CD4-positive, alpha-beta T cell treated with Interleukin-17A for 4 hours (primary cell): ENCODE measurements around the gene ABCA4.

Experiments
- DNase-seq: peaks from one replicate; pipeline ENCODE4 v3.0.0-alpha.2; 2020; ENCODE audit warnings: mixed read lengths

The ABCA4 gene

GRCh38 chr1:94104127-94104684, 16.7 kb downstream of the ABCA4 start:
- no peak for DNase-seq

- DNase-seq, result no peak
Measured at GRCh38 chr1:94103608-94104007, 17.3 kb downstream of the ABCA4 start.

- no peak for DNase-seq
Measured at GRCh38 chr1:94101613-94102525, 19.1 kb downstream of the ABCA4 start.

- no peak for DNase-seq
Measured at GRCh38 chr1:94100785-94101612, 19.9 kb downstream of the ABCA4 start.

- no peak for DNase-seq
Measured at GRCh38 chr1:94100129-94100784, 20.7 kb downstream of the ABCA4 start.

DNA sequence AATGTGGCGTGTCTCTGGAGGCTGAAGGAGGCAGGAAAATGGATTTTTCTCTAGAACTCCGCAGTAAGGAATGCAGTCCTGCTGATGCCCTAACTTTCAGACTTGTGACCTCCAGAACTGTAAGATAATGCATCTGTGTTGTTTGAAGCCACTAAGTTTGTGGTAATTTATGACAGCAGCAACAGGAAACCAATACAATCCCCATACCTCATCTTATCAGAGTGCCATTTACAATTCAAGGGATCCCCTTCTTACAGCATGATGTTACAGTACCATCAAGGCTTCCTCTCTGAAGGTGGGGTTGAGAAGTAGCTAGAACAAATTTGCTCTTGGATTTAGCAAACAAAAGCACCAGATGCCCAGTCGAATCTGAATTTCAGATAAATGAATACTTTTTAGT, 21.6 kb downstream of the ABCA4 start:
- no peak for DNase-seq

- no peak for DNase-seq
Measured at GRCh38 chr1:94098585-94099111, 22.3 kb downstream of the ABCA4 start.

DNA sequence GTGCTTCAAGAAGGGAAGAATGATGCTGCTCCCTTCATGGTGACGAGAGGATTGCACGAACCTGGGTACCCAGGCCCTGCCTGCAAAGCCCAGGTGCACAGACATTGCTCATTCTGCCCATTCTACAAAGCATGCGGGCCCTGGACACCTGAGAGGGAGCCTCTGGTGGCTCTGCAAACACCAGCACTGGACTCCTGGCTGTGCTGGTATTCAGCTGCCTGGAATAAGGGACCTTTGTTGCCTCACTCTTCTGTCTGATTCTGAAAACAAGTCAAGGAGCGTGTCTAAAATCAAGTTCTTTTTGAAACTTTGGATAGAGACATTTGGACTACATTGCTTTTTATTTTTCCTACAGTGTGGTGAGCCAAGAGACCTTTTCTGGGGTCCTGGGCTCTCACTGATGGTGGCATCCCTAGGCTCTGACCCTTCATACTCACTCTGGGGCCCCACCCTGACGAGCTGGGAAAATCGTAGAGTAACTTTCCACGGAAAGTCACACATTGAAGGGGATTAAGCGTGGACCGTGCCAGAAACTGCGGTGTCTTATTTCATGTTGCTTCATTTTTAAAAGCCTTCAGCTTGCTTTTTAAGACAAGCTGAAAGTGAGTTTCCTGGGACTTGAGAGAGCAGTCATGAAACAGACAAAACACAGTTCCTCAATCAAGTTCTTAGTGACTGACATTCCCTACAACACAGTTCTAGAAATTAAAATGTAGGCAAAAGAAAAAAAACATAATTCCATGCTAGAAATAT, 24.0 kb downstream of the ABCA4 start:
- no peak for DNase-seq

DNA sequence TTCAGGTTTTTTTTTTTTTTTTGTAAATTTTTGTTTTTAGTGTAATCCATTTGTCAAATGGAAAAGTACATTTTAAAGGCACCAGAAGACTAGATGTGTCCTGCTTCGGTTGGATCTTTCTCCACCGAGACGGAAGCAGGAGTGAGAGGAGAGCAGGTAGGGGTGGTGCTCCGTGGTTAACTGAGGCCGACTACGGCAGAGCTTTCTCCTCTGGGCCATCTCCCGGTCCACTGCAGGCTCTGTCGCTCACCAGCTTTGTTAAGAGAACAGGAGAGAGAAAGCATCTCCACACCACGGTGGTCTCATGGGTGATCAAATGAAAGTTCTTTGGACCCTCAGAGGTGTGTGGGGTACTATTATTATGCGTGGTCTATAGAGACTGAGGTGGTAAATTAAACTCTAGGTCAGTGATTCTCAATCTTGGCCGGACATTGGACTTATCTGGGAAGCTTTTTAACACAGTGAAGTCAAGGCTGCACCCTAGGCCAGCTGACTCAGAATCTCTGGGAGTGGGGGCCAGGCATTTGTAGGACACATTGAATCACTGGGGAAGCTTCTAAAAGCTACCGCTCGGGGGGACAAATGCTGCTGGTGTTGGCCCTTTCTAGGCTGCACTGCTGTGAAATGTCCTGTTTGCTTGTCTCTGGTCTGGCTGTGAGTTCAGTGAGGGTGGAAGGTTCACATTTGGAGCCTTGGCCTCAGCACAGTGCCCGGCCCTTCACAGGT, 25.0 kb downstream of the ABCA4 start:
- DNase-seq, result no peak

- no peak for DNase-seq
Measured at GRCh38 chr1:94095112-94095637, 25.8 kb downstream of the ABCA4 start.

- no peak for DNase-seq
Measured at GRCh38 chr1:94094469-94095111, 26.4 kb downstream of the ABCA4 start.

- DNase-seq, result no peak
Measured at GRCh38 chr1:94093996-94094395, 27.0 kb downstream of the ABCA4 start.

DNA sequence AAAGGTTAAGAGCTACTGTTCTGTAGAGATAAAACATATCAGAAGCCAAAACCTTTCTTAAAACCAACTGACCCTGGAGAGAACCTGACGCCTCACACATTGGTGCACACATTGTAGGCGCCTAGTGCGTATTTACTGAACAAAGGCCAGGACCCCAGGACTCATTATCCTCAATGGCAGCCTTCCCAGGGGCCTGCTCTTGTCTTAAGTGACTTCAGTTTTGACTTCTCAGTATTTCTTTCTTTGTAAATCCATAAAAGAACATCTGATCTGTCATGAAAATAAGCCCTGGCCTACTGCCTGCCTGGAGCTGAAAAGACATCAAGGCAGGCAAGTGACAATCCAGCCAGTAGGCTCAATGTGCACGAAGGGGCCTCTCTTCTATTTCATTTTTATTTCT, 27.6 kb downstream of the ABCA4 start:
- DNase-seq, result no peak

DNA sequence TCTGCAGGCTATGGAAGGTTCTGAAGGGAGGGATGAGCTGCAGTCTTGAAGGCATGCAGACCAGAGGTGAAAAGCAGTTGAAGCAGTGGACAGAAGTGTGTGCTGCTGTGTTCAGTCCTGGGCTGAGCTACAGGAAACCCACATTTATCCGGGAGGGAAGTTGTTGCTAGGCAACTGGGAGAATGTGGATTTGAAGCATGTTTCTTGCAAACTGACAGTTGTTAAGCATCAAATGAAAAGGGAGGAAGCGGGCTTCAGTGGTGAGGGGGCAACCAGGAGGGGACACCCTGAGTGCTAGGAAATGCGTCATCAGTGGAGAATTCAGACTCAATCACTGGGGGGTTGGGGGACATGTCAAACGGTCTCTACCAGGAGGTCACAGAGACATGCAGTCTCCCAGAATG, 28.7 kb downstream of the ABCA4 start:
- no peak for DNase-seq

- DNase-seq, result no peak
Measured at GRCh38 chr1:94090761-94091160, 30.2 kb downstream of the ABCA4 start.

DNA sequence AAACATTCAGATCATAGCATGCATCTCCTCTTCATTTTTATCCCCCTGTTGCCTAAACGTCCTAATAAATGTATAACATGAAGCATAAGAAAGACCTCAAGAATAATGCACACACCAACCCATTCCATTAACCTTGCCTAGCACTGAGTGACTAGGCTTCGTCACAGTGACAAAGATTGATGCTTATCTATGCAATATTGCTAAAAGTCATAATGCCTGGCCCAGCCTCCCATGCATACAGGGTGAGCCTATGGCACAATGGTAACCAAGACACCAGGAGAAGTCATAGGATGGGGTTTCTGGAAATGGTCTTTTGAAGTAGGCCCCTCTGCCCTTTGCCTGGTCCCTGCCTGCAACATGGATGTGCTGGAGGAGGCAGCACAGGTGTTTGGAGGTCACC, 33.8 kb downstream of the ABCA4 start:
- DNase-seq, result no peak

GRCh38 chr1:94084547-94084946, 36.4 kb downstream of the ABCA4 start:
- DNase-seq, result no peak

DNA sequence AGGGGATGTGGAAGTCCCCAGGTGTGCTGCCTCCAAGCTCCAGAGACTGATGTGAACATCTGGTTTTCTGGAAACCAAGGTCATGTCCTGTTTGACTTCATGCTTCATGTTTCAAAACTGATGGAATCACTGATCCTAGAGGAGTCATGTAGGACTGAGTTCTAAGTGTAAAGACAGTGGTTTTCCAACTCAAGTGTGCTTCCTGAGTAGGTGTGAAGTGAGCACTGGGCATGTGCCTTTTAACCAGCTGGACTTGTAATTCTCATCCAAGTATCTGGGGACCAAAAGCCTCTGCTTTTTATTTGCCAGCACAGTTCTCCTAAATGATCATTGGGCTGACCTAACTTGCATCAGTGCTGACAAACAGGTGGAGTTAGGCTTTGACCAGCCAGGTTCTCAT, 36.9 kb downstream of the ABCA4 start:
- no peak for DNase-seq

GRCh38 chr1:94083681-94084080, 37.3 kb downstream of the ABCA4 start:
- DNase-seq, result no peak

DNA sequence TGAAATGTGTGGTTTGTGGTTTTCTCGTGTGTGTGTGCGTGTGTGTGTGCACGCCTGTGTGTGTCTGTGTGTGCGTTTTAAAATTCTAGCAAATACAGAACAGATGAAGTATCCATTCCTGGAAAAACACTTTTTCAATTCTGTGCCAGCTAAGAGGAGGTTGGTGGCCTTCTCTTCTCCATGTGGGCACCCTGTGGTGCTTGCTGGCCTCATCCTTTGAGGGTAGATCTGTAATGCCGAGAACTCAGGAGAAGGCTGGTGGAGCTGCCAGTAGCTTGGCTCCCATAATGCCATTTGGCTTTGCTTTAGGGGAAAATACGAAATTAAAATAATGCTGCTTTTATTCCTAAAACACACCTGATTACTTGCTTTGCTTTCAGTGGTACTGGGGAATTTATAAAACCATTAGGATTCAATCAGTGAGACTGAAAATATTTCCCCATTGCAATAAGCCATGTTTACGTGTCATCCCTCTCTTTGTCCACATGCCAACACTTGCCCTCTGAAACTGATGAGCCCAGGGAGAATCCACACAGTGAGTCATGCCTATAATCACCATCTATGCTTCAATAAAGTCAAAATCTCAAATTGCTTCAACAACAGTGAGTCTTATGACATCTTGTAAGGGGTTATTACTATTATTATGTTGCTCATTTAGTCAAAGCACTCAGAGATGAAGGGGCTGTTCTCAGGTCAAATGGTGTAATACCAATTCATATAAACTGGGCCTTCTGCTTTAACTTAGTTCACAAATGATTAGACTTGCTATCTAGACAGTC, 39.2 kb downstream of the ABCA4 start:
- no peak for DNase-seq
